Medulla oblongata (tissue), 1 donor: Measurements from ENCODE around the gene TLX3.

ENCODE experiments used
- DNase-seq: peaks from one replicate; pipeline ENCODE4 v3.0.0-alpha.2; 2015; ENCODE audit errors: extremely low spot score

The TLX3 gene

GRCh38 chr5:171306166-171306565, 2.9 kb upstream of the TLX3 start:
- no peak for DNase-seq

- no peak for DNase-seq
Measured at GRCh38 chr5:171306781-171307591, 2.1 kb upstream of the TLX3 start.

- DNase-seq: no peak
Measured at GRCh38 chr5:171307789-171308452, 1.1 kb upstream of the TLX3 start.

- DNase-seq: no peak
Measured at GRCh38 chr5:171309276-171310211, 496 bp downstream of the TLX3 start.

GRCh38 chr5:171310212-171310818, 1.3 kb downstream of the TLX3 start:
- no peak for DNase-seq

GRCh38 chr5:171310819-171311321, 1.8 kb downstream of the TLX3 start:
- no peak for DNase-seq

- DNase-seq: no peak
Measured at GRCh38 chr5:171311322-171312077, 2.5 kb downstream of the TLX3 start.

- DNase-seq: no peak
Measured at GRCh38 chr5:171312129-171312974, 3.3 kb downstream of the TLX3 start.

GRCh38 chr5:171313481-171314206, 4.6 kb downstream of the TLX3 start:
- DNase-seq: no peak

GRCh38 chr5:171314728-171315385, 5.8 kb downstream of the TLX3 start:
- DNase-seq: no peak

GRCh38 chr5:171315386-171315891, 6.4 kb downstream of the TLX3 start:
- no peak for DNase-seq

- no peak for DNase-seq
Measured at GRCh38 chr5:171315925-171316257, 6.8 kb downstream of the TLX3 start.

- DNase-seq: no peak
Measured at GRCh38 chr5:171316258-171317121, 7.4 kb downstream of the TLX3 start.

GRCh38 chr5:171317230-171317629, 8.2 kb downstream of the TLX3 start:
- DNase-seq: no peak

GRCh38 chr5:171318026-171318425, 9.0 kb downstream of the TLX3 start:
- DNase-seq: no peak

- no peak for DNase-seq
Measured at GRCh38 chr5:171321447-171321846, 12.4 kb downstream of the TLX3 start.

GRCh38 chr5:171322527-171322926, 13.5 kb downstream of the TLX3 start:
- DNase-seq: no peak

GRCh38 chr5:171323007-171323406, 14.0 kb downstream of the TLX3 start:
- no peak for DNase-seq
